Measurements from ENCODE around the gene PROSER2. TPM values are rescaled to one million over a fixed set of nuclear protein-coding genes. Genes with fewer than 3 reads are reported as not detected.

The PROSER2 gene
- total RNA-seq, 1 experiment from 2014 or later = 10.6 TPM

- Mint-ChIP-seq H3K4me1 (peaks cover 9% of the 10 kb centered on the region in 2 experiments), H3K36me3 (ENCODE audit: insufficient read depth in 1 of 3, low read depth in 3 of 3) (no peaks in the 10 kb centered on the region), H3K9me3 (peaks cover 0 to 2% of the 10 kb centered on the region in 2 experiments; a peak in 1 of 5 replicates), H3K27me3 (ENCODE audit: low read depth) (peaks cover 2% of the 10 kb centered on the region), H3K4me3 (no peak overlapping the region), H3K27ac (no peak overlapping the region)
- H3K23ac ChIP-seq (ENCODE audit: insufficient read length, low read depth, low read length) = no peak overlapping the region
- H3K18ac ChIP-seq (ENCODE audit: insufficient read length, low read depth, low read length) = no peak overlapping the region
- H3K9me3 ChIP-seq (ENCODE audit: control insufficient read depth, low read depth, low read length) = no peaks in the 10 kb centered on the region
- H3K79me1 ChIP-seq (ENCODE audit: insufficient read depth, low read depth, low read length, poor library complexity, severe bottlenecking) = no peaks in the 10 kb centered on the region
- H3K14ac ChIP-seq (ENCODE audit: insufficient read depth, low read length) = no peak overlapping the region
- H3K79me2 ChIP-seq (ENCODE audit: insufficient read depth, low read length) = no peaks in the 10 kb centered on the region
- no peak overlapping the region for H4K91ac ChIP-seq (ENCODE audit: insufficient read length, low read depth, low read length)
- no peak overlapping the region for H2BK5ac ChIP-seq (ENCODE audit: insufficient read length, low read length)
- H3T11ph ChIP-seq (ENCODE audit: low read length) = no peak overlapping the region
- no peaks in the 10 kb centered on the region for H3K27me3 ChIP-seq (ENCODE audit: insufficient read depth, low read length)
- H3K27ac ChIP-seq (ENCODE audit: insufficient read length, low read depth, low read length) = no peak overlapping the region
- no peaks in the 10 kb centered on the region for H3K23me2 ChIP-seq (ENCODE audit: insufficient read length, low read depth, low read length, poor library complexity, severe bottlenecking)
- no peaks in the 10 kb centered on the region for H3K4me1 ChIP-seq (ENCODE audit: insufficient read depth, low read length)
- H2BK12ac ChIP-seq (ENCODE audit: insufficient read length, low read depth, low read length) = no peak overlapping the region
- no peak overlapping the region for H3K9ac ChIP-seq (ENCODE audit: extremely low read depth, insufficient read length, low read length)
- no peak for DNase-seq
- no peak overlapping the region for H3K4me2 ChIP-seq (ENCODE audit: insufficient read depth, insufficient read length, low read length)
- no peak overlapping the region for H4K5ac ChIP-seq (ENCODE audit: insufficient read length, low read depth, low read length)
- no peak overlapping the region for H3K4ac ChIP-seq (ENCODE audit: low read depth, low read length)
- no peak overlapping the region for H2BK120ac ChIP-seq (ENCODE audit: low read depth, low read length, poor library complexity, severe bottlenecking)
- no peaks in the 10 kb centered on the region for H4K20me1 ChIP-seq (ENCODE audit: control insufficient read depth, insufficient read depth, insufficient read length)
- TF ChIP-seq CTCF (conservative IDR thresholded peaks at IDR 0.05) = no peak
- H4K8ac ChIP-seq (replicated peaks; ENCODE audit: insufficient read length, low read depth, low read length) = no peak overlapping the region
- H2AFZ ChIP-seq (ENCODE audit: low read length) = no peak overlapping the region
- H2AK5ac ChIP-seq (ENCODE audit: insufficient read length, low read length) = no peak overlapping the region
- no peak overlapping the region for H2BK20ac ChIP-seq (ENCODE audit: low read depth, low read length, poor library complexity, severe bottlenecking)
- H3K56ac ChIP-seq (ENCODE audit: insufficient read length, low read depth, low read length) = no peak overlapping the region
- WGBS (ENCODE audit: extremely low coverage, insufficient read length, low lambda C conversion rate) = no CpG with 5 or more reads among the region's 5 CpGs
- no peak overlapping the region for H2BK15ac ChIP-seq (ENCODE audit: low read depth, low read length)
Measured at GRCh38 chr10:11808808-11809207, 14.3 kb upstream of the PROSER2 start.
